T-helper 1 cell (primary cell): Measurements from ENCODE around the gene TCN1.
"Not testable (repeated sequence)": the region's sequence is repeated elsewhere in the genome, so short reads cannot be mapped to it uniquely, and the experiment has no call there.

Source experiments
- DNase-seq, 5 donors: peaks; one replicate each; pipeline ENCODE4 v3.0.0-alpha.2; 2012 to 2020
- total RNA-seq, 4 donors: gene quantifications; one replicate each; lab custom pipeline; 2026; lab: John Stamatoyannopoulos, UW

TCN1 gene, protein sequence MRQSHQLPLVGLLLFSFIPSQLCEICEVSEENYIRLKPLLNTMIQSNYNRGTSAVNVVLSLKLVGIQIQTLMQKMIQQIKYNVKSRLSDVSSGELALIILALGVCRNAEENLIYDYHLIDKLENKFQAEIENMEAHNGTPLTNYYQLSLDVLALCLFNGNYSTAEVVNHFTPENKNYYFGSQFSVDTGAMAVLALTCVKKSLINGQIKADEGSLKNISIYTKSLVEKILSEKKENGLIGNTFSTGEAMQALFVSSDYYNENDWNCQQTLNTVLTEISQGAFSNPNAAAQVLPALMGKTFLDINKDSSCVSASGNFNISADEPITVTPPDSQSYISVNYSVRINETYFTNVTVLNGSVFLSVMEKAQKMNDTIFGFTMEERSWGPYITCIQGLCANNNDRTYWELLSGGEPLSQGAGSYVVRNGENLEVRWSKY
- total RNA-seq = 0 reads per million in 4 donors

DNA sequence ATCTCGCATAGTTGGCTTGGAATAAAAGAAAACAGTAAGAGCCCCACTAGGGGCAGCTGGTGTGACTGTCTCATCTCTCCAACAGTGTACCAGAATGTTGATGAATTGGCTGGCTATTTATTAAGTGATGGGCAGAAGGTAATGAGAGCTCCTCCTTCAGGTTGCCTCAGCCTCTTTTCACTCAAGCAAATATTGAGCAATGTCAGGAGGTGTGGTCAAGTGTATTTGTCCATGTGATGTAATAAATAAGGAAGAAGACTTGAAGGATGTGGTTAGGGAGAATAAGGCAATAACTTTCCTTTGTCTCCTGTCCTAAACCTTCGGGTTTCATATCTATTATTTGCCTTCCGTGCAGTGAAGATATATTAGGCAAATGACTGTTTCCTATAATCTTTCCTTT is at the start of gene TCN1:
Gene TCN1 (minus strand): TSS at position 91 of the 400 bp plus-strand sequence. CDS start 17 bp downstream, at position 74.
- DNase-seq = no peak

DNA sequence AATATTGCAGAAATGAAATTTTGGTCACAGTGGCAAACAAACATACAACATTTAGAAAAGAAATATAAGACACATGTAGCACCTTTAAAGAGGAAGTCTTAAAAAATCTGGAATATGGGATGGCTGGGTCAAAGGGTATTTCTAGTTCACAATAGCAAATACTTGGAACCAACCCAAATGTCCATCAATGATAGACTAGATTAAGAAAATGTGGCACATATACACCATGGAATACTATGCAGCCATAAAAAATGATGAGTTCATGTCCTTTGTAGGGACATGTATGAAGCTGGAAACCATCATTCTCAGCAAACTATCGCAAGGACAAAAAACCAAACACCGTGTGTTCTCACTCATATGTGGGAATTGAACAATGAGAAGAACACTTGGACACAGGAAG is 37.3 kb upstream of the TCN1 start:
- not testable (repeated sequence) for DNase-seq

DNA sequence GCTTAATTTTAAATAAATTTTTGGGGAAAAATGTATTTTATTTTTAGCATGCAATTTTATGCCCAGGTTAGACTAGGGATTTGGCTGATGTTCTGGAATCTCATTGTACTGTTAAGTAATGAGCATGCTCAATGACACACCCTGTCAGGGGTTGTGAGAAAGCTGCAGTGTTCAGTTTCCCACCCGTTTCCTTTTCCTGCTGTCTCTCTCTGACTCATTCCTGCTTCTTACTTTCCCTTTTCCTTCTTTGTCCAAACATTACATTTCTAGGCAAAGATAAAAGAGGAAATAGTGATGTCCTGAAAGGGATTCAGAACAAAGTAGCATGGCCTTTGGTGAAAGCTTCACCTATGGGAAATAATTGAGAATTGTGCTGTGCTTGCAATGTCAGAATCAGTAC is 35.0 kb upstream of the TCN1 start:
- no peak for DNase-seq

DNA sequence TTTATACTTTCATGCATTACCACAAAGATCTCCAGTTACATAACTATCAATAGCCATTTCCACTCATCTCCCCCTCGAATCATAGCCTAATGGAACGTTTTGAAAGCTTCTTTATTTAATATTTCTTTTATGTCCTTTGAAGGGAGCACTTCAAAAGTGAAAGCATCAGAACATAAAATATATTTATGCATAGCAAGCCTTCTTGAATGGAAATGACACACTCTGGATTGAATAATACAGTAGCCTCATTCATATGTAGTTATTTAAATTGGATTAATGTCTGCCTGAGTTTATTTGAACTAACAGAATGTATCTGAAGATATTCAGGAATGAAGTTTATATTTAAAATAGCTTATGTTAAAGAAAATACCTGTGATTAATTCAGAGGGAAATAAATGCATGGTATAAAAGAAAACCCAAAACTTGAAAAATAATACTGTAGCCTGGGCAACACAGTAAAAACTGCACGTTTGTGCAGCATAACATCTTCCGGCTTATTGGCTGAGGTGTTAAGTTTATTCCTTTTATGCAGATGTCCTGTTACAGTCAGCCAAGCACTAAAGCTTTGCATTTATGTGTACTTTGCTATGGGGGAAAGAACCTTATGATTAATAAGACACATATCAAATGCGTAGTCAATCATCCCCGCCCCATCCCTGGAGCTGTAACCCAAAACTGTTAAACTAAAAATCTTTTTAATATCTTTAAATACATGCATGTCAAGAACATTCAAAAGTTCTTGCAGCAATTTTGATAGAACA is 34.3 kb upstream of the TCN1 start:
- no peak for DNase-seq

DNA sequence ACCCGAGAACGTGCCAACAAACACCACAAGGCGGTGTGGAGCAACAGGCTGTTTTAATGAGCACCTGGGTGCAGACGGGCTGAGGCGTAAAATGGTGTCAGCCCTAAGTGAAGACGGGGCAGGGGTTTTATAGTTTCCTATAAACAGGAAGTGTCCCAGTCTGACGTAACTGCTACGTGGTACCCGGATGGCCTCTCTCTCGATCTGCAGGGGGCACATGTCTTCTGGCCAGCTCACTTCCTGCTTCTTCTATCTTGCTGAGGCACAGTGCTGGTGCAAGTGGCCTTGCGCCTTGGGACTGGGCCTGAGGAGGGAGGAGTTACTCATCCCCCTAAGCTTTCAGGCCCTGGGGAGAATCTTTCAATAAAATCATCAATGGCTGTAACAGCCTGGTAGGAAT is 33.2 kb upstream of the TCN1 start:
- no peak for DNase-seq

DNA sequence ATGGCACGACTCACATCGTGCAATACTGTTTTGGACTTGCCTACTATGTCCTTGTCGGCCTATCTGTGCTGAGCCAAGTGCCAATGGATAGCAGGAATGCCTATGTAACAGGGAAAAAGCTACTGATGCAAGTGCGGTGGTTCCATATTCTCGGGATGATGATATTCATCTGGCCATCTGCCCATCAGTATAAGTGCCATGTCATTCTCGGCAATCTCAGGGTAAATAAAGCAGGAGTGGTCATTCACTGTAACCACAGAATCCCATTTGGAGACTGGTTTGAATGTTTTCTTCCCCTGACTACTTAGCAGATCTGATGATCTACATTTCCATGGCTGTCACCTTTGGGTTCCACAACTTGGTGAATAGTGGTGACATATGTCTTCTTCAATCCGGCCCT is 32.4 kb upstream of the TCN1 start:
- DNase-seq = no peak

DNA sequence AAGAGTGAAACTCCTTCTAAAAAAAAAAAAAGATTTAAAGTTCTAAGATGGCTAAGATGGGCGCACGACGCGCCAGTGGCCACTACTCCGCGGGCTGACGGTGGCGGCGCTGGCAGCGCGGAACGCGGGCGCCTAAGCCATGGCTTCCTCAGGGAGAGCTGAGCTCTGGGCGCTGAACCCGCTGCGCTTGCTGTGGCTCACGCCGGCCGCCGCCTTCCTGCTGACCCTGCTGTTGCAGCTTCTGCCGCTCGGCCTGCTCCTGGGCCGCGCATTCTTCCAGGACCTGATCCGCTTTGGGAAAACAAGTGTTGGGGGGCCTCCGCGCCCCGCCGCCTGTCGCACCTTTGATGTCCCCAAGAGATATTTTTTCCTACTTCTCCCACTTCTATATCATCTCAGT is 31.8 kb upstream of the TCN1 start:
- no peak for DNase-seq

DNA sequence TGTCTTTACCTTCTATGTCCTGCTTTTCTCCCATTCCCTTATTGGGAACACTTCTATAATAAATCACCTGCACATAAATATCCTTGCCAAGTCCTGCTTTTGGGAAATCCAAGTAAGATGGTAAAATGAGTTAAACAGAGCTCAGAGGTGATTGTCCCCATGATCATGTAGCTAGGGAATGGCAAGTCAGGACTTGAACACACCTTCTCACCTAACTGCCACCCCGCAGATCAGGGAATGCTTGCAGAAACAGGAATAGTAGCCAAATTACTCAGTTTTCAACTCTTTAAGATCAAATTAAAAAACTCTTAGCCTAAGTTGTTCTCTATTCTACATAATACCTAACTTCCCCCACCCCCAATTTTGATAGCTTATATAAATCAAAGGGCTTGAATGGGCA is 28.3 kb upstream of the TCN1 start:
- no peak for DNase-seq

DNA sequence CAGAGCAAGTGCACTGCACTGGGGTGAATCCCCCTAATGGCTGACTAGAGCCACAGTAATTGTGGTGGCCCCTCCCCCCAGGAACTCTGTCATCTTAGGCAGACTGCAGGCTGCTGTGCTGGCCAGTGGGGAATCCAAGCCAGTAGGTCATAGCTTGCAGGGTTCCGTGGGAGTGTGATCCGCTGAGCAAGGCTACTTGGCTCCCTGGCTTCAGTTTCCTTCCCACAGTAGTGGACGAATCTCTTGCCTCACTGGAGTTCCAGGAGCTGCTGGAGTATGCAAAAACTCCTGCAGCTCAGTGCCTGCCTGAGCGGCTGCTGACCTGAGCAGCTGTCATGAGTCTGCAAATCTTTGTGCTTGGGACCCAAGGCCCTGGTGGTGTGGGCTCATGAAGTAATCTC is 25.5 kb upstream of the TCN1 start:
- no peak for DNase-seq

DNA sequence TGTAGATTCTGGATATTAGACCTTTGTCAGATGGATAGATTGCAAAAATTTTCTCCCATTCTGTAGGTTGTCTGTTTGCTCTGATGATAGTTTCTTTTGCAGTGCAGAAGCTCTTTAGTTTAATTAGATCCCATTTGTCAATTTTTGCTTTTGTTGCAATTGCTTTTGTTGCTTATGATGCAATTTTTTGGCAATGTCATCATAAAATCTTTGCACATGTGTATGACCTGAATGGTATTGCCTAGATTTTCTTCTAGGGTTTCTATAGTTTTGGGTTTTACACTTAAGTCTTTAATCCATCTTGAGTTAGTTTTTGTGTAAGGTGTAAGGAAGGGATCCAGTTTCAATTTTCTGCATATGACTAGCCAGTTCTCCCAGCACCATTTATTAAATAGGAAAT is 20.9 kb upstream of the TCN1 start:
- DNase-seq = not testable (repeated sequence)

DNA sequence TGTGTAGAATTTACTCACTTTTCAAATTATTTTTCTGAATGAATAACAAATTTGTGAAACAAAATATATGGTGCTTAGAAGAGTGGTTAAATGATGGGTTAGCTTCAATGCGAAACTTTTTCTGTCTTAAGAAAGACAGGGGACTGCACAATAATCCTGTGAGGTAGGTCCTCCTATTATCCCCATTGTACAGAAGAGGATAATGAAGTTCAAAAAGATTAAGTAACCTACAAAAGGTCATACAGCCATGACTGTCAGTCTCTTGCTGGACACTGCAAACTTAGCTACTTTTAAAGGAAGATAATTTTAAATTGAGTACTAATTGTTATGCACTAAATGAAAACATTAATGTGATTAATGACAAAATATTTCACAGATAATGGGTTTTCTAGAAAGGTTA is 17.3 kb upstream of the TCN1 start:
- DNase-seq = no peak

DNA sequence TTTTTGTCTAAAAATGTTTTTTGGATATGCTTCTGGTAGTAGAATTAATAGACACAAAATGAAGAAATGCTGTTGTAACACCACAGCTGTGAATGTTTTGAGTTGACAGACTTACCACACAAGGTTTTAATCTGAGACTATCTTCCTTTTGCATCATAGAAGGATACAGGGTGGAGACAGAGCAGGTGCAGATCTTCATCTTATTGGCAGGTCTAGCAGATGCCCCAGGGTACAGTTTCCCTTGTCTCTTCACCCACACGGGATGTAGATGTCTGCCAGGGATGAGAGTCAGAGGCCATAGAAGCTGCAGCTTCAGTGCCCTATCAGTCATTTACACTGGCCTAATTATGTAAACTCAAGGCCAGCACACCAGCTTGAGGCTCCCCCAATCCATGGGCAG is 13.3 kb upstream of the TCN1 start:
- DNase-seq = no peak

DNA sequence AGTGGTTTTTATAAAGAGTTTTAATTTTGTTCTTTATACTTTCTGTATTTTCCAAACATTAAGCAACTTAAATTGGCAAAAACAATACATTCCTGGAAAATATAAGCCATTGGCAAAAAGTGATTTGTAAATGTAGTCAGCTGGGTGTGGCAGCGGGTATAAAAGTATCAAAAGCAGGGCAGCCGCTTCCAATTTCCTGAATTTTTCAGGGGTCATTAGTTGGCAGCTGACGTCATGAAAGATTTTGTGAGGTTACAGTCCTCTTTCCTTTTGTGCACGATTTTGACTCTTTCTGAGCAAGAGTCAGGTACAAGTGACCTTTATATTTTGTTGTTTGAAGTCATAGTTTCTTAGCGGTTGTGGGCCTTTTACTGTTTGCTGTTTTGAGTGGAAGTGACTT is 12.3 kb upstream of the TCN1 start, which contains the start of gene OOSP3:
Gene OOSP3 (plus strand): TSS at position 208 of the 400 bp plus-strand sequence. CDS start 27 bp downstream, at position 235.
- DNase-seq = no peak

DNA sequence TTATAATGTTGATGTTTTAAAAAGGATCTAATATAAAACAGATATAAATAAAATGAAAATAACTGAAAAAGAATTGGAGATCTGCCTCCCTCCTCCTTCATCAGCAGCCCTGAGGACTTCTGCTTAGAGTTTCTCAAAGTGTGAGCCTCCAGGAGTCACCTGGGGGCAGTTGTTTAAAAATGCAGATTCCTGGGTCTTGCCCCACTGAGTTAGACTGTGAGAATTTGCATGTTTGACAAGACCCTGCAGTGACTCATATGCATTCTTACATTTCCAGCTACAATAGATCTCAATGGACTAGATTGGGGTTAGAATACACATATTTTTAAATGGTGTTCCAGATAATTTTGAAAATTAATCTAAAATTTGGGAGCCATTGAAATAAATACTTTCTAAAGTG is 11.5 kb upstream of the TCN1 start:
- no peak for DNase-seq

DNA sequence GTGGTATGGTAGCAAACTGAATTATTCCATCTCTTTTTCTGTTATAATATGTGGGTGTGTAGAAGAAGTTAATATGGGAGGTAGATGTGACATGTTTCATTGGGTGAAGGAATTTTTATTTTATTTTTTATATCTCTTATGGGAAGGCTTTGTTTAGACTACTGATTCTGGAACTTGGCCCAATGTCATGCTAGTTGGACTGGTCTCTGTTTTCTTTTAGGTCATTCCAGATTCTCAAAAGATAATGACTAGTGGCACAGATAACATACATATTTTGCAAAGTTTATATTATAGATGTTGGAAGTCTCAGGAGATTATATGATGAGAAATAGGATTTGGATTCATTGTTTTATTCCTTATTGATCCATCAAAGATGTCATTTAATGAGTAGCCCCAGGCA is 11.0 kb upstream of the TCN1 start:
- no peak for DNase-seq

DNA sequence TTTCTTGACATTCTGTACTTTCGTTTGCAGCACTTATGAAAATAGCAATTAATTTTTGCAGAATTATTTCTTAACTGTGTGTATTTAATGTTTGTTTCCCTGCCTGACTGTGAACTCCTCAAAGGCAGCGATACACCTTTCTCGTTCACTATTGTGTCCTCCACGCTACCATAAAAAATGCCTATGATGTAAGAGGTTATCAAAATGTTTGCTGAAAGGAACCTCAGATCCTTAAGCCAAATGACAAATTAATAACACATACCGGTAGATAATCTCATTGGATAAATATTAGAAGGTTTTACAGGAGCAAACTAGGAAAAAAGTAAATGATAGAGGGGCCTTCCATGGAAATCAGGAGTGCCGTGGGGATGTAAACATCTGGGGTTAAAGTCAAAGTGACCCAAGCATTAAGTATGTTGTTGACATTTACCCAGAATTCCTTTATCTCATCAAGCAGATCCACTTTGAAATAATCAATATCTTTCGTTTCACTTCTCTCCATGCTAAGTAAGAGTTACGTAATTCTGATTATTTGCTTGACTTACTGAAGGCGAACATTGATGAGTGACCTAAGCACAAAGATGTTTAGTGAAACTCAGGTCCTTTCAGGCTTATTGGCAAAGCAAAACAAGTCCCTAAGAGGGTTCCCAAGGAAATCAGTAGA is 9.7 kb upstream of the TCN1 start:
- DNase-seq = no peak

DNA sequence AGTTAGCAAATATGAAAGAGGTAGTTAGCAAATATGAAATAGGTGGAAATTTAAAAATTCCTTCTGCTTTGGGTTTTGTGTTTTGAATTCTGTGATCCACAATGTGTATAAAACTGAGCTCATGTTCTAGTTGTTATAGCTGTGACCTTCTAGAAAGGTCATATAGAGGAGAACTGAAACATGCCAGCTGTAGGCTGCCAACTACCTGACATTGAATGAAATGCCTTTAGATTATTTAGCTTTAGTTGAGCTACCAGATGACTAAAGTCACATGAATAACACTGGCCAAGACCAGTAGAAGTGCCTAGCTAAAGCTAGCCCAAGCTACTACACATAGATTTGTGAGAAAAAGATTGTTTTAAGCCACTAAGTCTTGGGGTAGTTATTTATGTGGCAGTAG is 5.8 kb upstream of the TCN1 start:
- DNase-seq = no peak

DNA sequence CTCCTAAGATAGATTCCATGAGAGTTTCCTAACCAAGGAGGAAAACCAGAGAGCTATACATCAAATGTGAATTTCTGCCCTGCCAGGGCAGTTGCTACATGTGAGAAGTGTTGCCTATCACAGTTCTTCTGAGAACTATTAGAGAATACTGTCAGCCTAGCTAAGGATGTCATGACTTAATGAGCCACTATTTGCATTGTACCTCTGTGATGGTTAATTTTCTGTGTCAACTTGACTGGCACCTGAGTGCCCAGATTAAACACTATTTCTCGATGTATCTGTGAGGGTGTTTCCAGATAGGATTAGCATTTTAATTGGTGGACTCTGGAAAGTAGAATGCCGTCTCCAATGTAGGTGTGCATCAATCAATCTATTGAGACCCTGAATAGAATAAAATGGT is 1.7 kb upstream of the TCN1 start:
- DNase-seq = no peak

DNA sequence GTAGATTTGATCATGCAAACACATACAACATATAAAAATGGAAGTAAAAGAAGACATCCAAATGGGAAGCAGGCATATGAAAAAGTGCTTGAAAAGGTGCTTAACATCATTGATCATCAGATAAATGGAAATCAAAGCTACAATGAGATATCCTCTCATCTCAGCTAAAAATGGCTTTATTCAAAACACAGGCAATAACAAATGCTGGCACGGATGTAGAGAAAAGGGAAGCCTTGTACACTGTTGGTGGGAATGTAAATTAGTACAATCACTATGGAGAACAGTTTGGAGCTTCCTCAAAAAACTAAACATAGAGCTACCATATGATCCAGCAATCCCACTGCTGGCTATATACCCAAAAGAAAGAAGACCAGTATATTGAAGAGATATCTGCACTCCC is 549 bp upstream of the TCN1 start:
- DNase-seq = no peak

DNA sequence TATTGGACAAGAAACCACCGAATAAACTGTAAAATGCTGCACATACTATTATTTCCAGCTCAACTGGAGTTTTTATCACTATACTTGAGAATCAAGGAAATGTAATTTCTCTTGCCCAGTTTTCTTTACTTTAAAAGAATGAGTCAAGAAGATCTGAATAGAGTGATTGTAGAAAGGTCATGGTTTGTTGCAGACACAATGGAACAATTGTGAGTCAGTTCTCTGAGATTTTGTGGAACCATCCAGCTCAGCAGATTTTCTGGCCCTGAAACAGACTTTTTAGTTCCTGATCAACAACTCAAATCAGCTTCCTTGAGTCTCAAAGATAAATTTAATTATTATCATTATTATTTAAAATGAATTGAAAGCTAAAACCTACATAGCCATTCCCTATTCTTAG is 1.3 kb downstream of the TCN1 start:
- no peak for DNase-seq

DNA sequence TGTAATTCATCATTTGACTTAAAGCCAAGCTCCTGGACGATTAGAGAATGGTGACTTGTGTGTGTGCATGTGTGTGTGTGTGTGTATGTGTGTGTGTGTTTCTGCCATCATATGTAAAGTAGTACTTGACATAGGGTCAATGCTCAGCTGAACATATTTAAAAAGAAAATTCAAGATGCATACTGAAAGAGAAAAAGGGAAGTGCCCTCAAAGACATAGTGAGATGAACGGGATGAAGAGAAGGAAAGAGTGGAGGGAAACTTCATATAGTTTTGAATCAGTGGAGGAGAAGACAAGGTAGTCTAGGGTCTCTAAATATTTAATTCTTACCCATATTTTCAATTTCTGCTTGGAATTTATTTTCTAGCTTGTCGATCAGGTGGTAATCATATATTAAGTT is 4.0 kb downstream of the TCN1 start:
- DNase-seq = no peak

DNA sequence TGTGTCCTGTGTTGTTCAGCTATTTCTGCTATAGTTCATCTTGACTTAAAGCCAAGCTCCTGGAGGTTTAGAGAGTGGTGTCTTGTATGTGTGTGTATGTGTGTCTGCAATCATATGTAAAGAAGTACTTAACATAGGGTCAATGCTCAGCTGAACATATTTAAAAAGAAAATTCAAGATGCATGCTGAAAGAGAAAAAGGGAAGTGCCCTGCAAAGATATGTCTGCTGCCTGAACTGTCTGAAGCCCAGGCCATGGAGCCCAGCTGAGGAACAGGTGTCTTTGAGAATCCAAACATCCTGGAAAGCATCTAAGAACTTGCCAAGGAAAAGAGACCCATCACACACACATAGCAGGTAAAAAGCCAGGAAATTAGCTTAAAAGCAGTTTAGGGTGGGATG is 6.6 kb downstream of the TCN1 start:
- no peak for DNase-seq
